GM19438 (cell line): ENCODE results near the gene ZNF883.

Experiments used
- ATAC-seq: cut with Tn5 transposase; IDR thresholded peaks from one replicate; pipeline ENCODE4 v1.9.1; 2021; ENCODE audit warnings: low read depth; ENCODE audit not compliant: unreplicated experiment

Gene ZNF883

DNA sequence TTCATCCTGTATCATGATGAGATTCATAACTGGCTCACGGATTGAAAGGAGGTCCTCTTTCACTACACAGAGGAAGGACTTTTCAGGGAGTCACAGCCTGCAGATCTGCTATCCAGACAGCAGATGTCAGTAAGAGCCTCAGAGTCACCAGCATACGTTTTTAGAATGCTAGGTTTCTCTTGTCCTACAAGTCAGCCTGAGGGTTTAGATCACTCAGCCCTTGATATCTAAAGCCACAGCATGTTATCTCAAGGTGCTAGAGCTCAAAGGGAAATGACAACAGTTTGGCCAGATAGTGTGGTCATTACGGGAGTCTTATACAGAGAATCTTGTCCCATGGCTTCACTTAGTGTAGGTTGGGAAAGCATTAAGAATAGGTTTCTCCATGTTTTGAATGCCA lies 90.4 kb downstream of the ZNF883 start:
- no peak for ATAC-seq

DNA sequence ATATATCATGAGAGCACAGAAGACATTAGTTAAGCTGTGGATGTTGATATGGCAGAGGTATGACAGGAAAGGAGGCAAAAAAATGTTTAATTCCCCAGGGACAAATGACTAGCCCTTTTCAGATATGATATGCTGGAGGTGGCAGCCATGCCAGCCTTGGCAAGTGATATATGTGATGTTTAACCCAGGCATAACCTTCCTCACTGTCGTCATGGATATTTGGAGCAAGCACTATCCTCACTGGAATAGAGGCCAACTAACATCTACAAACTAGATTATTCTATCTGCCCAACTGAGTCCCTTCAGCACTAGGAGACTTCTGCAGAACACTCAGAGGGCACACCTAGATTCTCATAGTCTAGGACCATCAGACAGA lies 94.0 kb downstream of the ZNF883 start:
- ATAC-seq: no peak

DNA sequence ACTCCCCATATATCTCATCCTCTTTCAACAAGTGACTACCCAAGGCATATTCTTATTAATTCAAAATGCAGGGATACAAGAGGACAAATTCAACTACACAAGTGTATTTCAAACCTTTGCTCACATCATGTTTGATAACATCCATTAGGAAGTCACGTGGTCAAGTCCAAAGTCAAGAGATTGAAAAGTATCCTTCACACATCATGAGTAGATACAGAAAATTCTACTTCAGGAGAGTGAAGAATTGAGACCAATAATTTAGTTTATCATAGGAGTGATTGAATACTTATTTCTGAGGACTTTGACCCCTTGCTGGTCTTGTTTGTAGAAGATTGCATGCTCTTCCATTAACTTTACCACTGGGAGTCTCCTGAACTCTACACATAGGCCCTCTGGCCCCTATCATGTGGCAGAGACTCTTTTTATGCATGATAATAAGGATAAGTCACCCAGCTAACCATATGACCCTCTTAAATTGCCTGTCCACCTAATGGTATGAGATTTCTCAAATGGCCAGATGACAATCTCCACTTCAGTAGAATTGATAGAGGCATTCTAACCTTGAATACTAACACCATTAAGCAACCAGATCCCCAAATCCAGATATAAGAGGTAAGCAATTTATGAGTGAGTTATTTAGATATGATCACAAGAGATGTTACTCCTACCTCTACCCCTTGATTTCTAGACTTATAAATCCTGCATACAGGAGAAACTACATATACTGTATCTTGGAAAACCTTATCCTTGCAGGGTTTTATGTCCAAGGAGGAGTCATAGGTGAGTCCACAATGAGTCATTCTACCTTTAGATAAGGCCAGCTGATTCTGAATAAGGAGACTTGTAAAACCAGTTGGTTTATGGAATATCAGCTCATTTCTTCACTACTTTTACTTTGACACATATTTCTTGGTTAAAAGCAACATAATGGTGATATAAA lies 94.7 kb downstream of the ZNF883 start:
- ATAC-seq: no peak

DNA sequence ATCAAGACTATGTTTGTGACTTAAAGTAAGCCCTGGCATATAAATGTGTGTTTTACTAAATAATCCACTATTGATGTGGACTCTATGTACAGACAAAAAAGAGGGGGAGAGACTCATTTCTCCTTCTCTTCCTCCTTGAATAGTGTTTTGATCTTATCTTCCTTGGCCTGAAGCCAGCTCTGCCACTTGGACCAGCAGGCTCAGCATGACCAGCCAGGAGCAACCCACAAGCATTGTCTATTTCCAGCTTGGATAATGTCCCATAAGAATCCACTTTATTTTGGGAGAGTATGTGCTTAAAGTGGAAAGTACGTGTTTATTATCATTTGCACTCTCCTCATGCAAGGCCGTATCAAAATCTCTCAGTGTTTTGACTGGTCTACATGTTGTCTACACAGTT lies 97.5 kb downstream of the ZNF883 start:
- no peak for ATAC-seq

DNA sequence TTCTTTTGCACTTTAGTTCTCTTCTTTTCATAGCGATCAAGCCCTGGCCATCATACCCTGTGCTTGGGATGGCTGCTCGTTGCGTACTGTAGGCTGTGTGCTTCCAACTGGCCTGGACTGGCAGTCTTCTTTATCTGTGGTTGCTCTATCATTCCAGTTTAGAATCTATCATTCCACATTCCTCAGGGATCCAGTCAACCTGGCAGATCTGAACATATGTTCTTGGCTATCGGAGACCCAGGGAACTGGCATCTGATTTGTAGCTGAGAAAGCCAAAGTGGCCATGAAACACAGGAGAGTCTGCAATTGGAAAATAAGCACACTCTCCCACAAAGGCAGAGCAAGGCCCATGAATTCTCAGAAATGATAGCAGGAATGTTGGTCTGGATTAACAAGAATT lies 98.7 kb downstream of the ZNF883 start:
- ATAC-seq: no peak

DNA sequence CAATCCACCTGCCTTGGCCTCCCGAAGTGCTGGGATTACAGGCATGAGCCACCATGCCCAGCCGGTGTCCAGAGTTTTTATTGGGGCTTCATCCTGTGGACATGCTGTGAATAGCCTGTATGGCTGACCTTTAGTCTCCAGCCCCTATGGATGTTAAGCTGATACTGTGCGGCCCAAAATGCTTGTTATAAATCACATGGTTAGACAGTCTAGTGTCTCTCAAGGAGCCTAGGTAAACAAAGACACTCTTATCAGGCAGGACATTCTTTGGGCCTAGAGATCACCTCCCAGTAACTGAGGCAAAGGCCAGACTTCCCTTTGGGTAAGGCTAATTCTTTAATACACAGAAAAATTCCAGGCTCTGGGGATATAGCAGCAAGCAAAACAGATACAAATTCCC lies 99.4 kb downstream of the ZNF883 start:
- no peak for ATAC-seq

DNA sequence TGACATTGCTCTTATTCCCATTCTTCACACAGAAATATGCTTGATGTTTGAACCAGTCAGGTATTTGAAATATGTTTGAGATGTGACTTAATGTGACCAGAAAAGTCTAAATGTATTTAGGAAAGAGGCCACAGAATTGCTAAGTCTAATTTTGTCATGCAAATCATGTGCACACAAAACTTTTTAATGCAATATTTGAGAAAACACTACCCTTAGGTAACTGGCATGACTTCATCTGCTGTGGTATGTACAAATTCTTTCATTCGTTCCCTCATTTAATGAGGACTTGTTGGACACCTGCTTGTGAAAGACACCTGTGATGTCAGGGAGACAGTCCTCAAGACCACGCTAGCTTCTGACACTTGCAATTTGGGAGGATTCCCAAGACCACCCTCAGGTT lies 100.3 kb downstream of the ZNF883 start:
- no peak for ATAC-seq
